HG03108 (cell line): Measurements from ENCODE around the gene TNP1.

ENCODE experiments used
- ATAC-seq: cut with Tn5 transposase; IDR thresholded peaks from one replicate; pipeline ENCODE4 v1.9.1; 2021; ENCODE audit warnings: moderate library complexity; ENCODE audit not compliant: unreplicated experiment

TNP1 gene

DNA sequence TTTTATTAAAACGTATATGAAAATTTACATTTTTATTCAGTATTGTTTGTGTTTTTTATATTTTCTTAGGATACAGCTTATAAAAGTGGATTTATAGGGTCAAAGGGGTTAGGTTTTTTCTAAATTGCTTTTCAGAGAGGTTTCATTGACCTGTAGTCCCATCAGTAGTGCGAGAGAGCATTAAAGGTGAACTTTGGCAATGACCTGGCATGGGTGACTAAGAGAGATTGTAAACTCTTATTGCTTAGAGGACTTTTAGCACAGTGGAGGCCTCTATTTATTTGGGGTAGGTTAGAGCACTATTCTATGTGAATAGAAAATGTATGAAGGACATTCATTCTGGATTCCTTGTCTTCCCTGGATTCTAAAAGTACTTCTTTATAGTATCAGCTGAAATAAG, 16.0 kb upstream of the TNP1 start:
- ATAC-seq: no peak

DNA sequence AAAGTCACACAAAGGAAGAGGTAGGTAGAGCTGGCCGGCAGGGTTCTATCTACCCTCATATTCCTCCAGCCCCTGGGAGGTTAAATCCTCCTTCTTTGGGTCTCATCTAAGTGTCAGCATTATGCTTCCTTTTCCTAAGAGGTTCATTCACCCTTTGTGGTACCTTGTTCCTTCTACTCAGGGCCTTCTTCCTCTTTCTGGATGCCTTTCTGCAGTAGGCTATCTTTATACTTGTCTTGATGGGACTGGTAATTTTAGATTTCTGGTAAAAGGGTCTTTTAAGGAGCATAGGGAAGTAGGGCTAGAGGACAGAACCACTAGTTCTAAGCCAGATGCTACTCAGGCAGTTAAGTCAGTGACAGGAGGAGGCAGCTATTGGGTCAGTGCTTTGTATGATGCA, 13.7 kb upstream of the TNP1 start:
- no peak for ATAC-seq

DNA sequence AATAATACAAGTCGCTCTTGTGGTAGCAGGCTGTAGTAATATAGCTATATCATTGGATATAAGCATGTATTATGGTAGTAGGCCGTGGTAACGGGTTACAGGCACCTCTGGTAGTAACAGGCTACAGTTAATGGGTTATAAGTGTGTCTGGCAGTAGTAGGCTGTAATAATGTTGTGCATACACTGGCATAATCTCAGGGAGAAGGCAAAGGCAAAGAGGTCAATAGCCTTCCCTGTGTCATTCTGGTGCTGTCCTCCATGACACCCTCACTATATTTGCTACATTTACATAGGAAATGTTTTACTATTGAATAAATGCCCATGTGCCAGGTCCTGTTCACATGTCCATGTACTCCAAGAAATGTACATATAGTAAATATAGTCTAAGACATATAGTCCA, 12.8 kb upstream of the TNP1 start:
- no peak for ATAC-seq

DNA sequence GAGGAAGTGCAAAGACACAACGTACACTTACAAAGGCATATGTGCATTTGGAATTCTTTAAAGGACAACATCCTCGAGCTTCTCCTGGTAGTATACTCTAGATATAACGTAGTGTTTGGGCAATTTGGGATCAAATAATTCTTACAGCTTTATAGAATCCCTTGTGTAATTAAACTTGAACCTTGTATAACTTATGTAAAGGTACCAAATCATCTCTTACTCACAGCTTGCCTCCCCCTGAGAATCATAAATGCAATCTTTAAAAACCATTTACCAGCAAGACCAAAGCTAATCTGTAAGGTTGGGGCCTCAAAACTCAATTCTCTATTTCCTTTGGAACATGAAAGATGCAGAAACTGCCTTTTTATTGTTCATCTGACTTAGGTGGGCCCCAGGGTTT, 12.2 kb upstream of the TNP1 start:
- no peak for ATAC-seq

DNA sequence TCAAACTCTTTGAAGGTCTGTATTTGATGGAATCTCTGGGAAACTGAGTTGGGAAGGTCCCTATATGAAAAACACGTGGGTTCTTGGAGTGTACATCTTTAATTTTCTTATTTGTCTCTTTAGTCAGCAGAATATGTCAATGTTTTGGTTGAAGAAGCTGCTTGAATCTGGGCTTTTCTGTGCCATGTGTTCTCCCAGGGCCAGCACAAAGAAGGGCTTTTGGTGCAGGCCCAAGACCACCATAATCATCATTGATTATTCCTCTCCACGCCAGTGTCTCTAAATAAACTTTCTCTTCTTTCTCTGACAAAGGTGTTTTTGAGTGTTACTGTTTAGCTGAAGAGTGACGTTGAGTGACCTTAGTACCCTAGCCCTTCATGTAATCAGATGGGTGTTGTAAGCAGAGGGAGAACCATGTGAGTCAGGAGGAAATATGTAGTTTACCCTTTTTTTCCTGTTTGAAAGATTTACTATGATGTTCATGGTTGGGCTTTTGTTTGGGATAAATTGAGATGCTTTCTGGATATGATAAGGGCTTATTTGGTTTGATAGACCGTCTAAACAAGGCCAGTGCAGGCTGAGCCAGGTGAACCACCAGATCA, 11.6 kb upstream of the TNP1 start:
- ATAC-seq: no peak

DNA sequence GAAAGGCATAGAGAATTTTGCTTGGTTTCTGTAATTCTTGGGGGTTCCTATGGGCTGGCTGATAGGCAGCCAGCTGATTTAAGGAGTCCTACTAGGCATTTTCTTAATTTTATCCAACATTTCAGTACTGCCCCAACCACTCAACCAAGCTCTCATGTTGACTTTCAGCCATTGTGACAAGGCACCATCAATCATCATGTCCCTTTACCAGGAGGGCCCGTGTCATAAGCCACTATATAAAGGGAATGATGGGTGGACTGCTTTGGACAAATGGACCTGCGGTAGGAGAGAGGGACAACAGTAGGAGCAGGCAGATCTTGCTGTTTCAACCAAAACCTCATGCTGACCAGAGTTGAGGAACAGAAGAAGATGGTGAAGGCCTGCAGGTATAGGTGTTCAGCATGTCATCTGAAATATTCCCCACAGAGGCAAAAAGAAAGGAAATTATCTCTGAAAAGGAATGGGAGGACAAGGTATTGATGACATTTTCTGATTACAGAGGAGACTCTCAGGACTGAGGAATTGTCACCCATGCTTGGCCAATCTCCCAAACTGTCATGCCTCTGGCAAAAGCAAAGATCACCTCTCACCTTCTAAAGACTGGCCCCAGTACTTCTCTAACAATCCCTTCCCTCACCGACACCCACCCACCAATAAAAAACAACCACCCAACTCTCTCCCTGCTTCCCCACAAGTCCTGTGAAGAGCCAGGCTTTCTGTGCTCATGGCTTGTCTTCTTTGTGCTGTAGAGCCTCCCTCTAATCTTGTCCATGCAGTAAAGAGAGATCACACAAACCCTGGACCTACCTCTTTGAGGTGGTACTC, 10.9 kb upstream of the TNP1 start:
- ATAC-seq: no peak

DNA sequence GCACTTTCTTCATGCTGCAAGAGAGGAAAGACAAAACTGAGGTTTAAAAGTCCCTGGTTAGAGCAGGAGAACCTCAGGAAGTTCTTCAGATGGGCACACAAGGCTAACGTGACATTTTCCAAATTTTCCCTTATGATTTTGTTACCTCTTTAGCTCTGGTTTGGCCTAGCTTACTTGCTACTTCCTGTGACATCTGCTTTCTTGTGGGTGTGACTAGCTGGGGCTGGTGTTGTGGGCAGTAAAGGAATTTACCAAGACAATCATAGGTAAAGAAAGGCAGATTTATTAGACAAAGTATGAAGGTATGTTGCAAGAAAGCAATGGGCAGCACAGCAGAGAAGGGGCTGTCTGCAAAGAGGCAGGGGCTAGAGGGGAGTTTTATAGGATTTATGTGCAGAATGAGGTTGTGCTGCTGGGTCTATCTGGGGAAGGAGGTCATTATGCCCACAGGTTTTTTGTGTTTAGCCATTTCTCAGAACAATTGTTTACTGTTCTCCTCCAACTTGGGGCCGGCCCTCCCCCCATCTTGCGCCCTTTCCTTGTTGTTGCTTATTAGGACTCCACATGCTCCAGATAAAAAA, 6.7 kb upstream of the TNP1 start:
- no peak for ATAC-seq

DNA sequence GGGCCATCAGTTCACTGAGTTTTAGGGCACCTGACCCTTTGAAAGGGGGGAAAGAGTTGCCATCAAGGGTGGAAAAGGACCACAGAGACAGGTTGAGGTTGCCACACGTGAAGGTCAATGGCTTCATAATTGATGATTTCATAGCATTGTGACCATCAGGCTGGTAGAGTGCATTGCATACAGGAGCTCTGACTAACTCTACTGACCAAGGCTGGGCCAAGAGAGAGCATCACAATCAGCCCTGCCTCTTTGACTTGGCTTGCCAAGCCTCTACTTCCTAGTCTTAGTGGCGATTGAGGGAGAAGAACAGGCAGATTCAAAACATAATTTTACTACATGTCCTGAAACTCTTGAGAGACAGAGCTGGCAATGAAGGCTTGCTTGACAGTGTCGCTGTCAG, 5.8 kb upstream of the TNP1 start:
- ATAC-seq: no peak

DNA sequence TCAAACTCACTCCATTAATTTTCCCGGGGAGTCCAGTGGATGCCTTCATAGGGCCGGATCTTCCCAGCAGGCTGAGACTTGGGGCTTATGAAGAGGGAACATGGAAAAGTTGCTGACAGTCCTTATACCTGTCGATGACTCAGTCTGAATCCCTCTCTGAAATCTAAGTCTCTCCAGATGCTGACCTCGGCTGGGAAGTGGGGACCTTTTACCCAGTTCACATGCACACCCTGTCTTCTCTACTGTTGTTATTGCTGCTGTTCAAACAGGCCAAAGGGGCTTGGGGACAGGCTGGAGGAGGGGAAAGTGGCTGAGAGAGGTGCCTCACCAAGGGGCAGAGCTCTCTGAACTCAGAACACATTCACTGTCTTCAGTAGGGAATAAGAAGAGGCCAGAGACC, 4.1 kb upstream of the TNP1 start:
- ATAC-seq: no peak

DNA sequence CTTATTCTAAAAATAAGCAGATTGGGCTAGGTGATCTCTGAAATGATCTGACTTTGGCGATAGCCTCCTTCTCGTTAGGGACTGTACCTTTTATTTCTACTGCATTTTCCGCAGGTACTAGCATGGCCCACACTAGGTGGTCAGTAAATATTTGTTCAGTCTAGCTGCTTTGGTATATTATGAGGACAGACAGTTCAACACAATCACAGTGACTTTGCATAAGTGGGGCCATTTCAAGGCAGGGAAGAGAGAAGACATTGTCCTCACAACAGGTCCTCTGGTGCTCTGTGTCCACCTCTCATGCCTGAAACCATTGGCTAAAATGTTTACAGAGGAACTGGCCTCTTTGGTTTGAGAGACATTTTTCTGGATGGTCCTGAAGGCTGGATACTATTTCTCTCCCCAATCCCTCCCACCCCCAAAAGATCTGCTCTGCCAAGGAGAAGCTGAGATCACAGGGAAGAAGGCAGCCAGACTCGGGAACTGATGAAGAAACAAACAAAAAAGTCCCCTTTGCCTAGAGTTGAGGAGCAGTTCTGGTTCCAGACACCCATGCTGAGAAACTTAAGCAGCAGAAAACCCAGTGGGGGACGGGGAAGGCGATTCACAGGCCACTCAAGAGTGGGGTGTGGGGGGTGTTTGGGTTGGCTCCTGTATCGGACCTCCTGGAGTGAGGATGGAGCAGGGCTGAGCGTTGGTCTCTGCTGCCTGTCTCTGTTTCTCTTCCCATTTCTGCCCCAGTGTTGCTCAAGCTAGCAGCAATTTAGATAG, 2.9 kb upstream of the TNP1 start:
- no peak for ATAC-seq

DNA sequence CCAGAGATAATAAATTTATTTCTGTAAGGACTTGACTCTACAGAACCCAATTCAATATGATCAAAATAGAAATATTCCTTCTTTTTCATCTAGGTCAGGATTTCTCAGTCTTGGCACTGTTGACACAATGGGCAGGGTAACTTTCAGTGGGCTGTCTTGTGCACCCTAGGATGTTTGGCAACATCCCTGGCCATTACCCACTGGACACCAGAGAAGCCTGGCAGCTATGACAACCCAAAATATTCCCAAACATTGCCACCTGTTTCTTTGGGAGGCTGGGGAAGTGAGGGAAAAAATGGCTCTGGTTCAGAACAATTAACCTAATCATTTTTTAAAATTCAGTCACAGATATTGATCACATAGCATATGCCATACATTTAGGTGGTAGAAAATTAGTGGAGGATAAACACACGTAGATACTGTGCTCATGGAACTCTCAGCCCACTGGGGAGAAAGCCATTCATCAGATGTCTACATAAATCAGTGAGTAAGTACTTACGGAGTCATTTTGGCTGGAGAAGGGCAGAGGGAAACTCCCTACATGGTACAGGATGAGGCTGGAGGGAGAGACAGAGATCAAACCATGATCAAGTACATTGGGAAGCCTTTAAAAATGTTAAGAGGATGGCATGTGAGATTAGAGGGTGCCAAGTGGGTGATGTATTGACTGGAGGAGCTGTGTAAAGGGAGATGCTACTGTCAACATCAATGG, 718 bp upstream of the TNP1 start:
- no peak for ATAC-seq

DNA sequence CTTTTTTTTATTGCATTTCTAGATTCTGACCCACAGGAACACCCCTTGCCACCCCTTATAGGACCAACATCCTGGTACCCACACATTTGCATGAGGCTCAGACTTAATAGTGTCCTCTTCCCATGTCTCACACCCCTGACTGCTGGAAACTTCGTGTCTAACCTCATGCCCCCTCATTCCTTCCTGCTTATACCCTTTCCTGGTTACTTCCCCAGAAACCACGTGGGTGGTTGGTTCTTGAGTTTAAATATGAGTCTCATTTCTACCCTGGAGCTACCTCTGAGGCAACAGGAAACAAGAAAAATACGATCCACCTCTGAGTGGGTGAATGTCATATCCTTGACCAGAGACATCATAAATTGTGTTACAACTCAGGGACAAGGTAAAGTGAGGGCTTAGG, 1.6 kb downstream of the TNP1 start:
- ATAC-seq: no peak

DNA sequence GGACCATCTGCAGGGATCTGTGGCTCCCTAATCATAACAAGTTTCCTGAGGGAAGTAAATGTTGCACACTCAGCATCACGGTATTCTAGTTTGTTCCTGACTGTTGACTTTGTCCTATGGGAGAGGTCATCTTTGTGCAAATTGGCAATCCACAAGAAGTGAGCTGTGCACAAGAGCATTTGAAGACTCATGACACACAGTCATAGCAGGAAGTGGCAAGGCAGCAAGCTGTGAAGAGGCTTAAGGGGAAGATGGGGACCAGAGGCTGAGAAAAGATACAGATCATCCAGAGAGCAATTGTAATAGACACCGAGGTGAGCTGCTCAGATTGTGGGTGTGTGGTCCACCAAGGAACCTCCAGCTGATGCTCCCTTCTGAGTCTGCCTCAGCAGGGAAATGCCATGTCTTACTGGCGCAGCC, 2.7 kb downstream of the TNP1 start:
- ATAC-seq: no peak

DNA sequence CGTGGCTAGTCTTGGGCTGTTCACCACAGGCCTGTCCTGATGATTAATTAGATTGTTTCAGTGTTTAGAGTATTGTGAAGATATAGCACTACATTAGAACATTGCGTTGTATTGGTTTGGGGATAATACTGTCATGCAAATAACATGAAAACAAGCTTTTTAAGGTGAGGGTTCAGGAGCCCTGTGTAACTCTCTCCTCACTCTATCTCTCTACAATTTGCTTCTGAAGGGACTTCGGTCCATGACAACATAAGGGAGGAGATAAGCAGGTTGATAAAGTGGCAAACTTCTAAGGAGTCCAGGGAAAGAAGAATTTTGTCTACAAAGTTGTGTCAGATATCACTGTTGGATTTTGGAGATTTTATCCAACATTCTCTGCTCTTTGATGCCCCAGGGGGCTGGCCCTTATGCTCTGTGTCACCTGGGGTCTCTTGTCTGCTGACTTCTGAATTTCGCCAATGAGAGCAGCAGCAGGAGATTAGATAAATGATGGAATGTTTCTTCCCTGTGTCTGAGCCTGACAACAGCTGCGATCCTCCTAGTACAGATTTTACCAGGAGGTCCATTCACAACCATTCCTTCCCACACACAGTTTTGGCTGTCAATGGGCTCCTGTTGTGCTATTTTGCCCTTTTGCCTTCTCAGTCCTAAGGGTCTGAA, 3.3 kb downstream of the TNP1 start:
- ATAC-seq: no peak

DNA sequence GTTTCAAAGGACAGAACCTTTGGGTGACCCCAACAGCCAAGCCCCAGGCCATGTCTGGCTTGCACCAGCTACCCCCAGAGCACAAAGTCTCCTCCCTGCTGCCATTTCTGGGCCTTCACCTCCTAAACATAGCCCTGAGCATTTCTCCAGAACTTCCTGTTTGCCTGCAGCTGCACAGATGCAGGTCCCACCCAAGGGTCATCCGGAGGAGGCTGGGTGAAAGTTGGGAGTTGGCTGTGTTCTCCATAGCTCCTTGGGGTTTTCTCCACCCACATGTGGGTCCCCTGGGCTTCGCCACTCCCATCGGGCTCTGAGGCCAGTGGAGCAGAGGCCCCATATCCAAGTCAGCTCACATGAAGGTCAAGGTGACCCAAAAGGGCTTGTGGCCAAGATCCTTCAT, 4.3 kb downstream of the TNP1 start:
- ATAC-seq: no peak

DNA sequence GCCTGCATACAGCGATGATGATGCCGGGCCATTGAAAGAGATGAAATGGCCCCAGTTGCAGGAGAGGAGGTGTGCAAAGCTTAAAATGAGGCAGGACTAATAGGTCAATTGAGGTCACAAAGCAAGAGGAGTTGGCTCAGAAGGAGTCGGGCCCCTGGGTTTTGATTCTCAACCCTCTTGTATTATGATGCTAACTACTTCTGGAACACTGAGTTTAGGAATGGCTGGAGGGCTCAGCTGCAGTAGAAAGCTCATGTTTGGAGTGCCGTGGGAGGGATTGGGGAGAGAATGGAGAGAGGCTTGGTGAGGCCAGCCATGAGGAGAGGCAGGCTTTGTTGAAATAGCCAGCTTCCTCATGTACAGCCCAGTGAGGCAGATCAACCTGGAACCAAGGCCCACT, 4.8 kb downstream of the TNP1 start:
- no peak for ATAC-seq

DNA sequence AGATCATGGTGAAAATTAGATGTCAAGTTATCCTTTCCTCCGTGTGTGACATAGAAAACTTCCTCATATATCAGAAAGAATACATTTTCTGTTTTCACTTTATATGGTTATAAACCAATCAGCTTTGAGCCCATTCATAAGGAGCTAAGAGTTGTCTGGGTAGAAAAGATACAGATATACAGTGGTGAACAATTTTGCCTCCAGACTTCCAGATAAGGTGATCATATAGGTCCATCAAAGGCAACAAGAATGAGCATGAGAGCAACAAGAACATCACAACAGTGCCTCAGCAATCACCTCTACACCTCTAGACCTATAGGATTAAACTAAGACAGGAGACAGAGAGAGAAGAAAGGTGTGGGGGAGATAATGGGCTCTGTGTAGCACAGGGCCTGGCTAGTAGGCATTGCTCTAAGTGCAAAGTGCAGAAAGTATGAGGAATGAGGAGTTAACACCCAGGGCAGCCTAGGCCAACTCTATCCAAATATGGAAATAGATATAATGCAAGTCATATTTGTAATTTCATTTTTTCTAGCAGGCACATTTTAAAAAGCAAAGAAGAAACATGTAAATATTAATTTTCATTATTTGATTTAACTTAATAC, 8.3 kb downstream of the TNP1 start:
- ATAC-seq: no peak

DNA sequence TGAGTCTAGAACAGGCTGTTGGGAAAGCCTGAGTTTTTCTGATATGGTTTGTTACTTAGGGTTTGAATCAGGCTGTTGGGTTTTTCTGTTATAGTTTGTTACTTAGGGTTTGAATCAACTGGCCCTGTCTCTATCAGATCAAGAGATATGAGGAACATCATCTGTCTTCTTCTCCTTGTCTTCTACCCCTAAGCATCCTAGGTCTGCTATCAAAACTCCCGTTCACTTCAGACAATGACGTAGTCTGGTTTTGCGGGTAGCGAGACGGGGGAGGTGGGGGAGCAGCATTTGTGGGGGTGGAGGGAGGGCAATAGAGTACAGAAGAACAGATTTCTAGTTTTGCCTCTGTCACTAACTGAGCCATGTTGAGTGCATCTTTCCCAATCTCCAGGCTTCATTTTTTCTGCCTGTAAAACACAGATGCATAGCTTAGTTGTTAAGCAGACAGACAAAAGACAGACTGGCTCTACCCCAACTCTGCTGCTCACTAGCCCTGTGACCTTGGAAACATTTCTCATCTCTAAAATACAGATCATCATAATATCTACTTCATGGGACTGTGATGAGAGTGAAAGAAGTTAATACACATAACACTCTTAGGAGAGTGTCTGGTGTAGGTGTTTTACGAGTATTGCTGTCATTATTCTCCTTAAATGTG, 9.1 kb downstream of the TNP1 start:
- ATAC-seq: no peak

DNA sequence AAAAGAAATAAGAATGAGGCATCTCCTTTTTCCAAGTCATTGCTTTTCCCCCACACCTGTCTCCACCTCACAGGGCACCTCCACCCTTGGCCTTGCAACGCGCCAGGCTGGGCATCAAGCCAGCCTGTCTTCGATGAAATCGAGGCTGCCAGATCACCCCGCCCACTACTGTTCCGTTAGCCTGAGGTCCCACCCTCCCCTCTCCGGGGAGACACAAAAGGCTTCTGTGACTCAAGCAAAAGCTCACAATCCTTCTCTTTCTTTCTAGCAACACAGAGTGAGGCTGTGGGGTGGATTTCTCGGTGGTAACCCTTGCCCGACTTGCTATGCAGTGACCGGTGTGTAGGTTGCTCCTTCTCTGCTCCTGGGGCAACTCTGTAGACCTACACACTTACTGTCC, 9.9 kb downstream of the TNP1 start:
- ATAC-seq: no peak

DNA sequence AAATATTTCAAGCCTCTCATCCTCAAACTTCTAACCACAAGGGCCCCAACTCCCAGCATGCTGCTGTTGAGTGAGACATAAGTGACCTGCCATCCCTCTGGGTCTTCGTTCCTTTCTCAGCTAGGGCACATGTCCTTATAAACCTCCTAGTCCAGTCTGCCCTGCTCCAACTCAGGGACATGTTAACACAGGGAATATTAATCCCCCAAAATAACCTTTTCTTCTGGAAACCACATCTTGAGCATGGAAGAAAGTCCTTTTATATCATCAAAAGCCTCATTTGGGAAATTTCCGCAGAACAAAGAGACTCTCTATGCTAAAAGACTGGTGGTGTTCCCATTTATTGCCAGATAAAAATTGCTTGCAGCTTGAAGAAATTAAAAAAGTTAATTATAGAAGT, 14.4 kb downstream of the TNP1 start:
- ATAC-seq: no peak
